OCI-LY7 (cell line): ENCODE results near the gene SMAD4. TPM values are rescaled to one million over a fixed set of nuclear protein-coding genes. Genes with fewer than 3 reads are reported as not detected.

ENCODE experiments used
- BruUV-seq: library from RNA; stranded (reverse); fragments of 400-500 nt; replicated peaks from 2 replicates; lab custom pipeline; 2021; lab: Mats Ljungman, UMichigan
- CTCF ChIA-PET: fragments of 300-600 bp; sonication (Branson Sonifier 250); formaldehyde crosslinking; loops from one replicate; lab custom pipeline; 2022; ENCODE audit warnings: antibody characterized with exemption; ENCODE audit not compliant: unreplicated experiment; lab: Charles Lee
- POLR2A ChIA-PET: fragments of 300-600 bp; sonication (Branson Sonifier 250); formaldehyde crosslinking; loops from one replicate; lab custom pipeline; 2022; ENCODE audit warnings: antibody characterized with exemption; lab: Charles Lee
- DNase-seq: peaks from one replicate; pipeline ENCODE4 v3.0.0-alpha.2; 2015; ENCODE audit warnings: low spot score
- H2AFZ ChIP-seq: fragments of 200-600 bp; sonication (generic), shearing (Covaris generic); 2 replicates; pipeline ENCODE4 v1.6.1; 2014; ENCODE audit warnings: mild to moderate bottlenecking, antibody characterized with exemption, low read length, moderate library complexity
- H3K27ac ChIP-seq: fragments of 200-600 bp; sonication (generic); 2 replicates; pipeline ENCODE4 v1.5.1; 2014; ENCODE audit warnings: mixed run types, low read depth, mild to moderate bottlenecking, moderate library complexity, low read length, inconsistent platforms; ENCODE audit not compliant: poor library complexity, severe bottlenecking
- H3K36me3 ChIP-seq: fragments of 200-600 bp; sonication (generic); 2 replicates; pipeline ENCODE4 v1.6.1; 2014; ENCODE audit warnings: mild to moderate bottlenecking, antibody characterized with exemption, low read length, moderate library complexity, mixed read lengths; ENCODE audit not compliant: insufficient read depth
- H3K4me1 ChIP-seq: fragments of 200-600 bp; sonication (generic); 2 replicates; pipeline ENCODE4 v1.5.1; 2014; ENCODE audit warnings: mild to moderate bottlenecking, low read length; ENCODE audit not compliant: insufficient read depth, poor library complexity, severe bottlenecking
- H3K4me2 ChIP-seq: fragments of 200-600 bp; sonication (generic); 2 replicates; pipeline ENCODE4 v1.6.1; 2014; ENCODE audit warnings: mild to moderate bottlenecking, low read length
- H3K4me3 ChIP-seq: fragments of 200-600 bp; sonication (generic); 2 replicates; pipeline ENCODE4 v1.5.1; 2014; ENCODE audit warnings: mild to moderate bottlenecking, low read depth, low read length; ENCODE audit not compliant: poor library complexity, severe bottlenecking
- H3K79me2 ChIP-seq: fragments of 200-600 bp; sonication (generic); 2 replicates; pipeline ENCODE4 v1.6.1; 2016; ENCODE audit warnings: low read depth, mild to moderate bottlenecking, low read length, moderate library complexity, mixed read lengths; ENCODE audit not compliant: insufficient read depth
- H3K9me2 ChIP-seq: fragments of 200-600 bp; sonication (generic); 2 replicates; pipeline ENCODE4 v1.6.1; 2016; ENCODE audit warnings: mild to moderate bottlenecking, low read length, mixed read lengths; ENCODE audit not compliant: insufficient read depth
- H3K9me3 ChIP-seq: fragments of 200-600 bp; sonication (generic); 2 replicates; pipeline ENCODE4 v1.6.1; 2014; ENCODE audit warnings: mild to moderate bottlenecking, mixed run types, low read length, mixed read lengths
- H4K20me1 ChIP-seq: fragments of 200-600 bp; sonication (generic); 2 replicates; pipeline ENCODE4 v1.6.1; 2014; ENCODE audit warnings: mild to moderate bottlenecking, antibody characterized with exemption, low read length, moderate library complexity, mixed read lengths; ENCODE audit not compliant: insufficient read depth
- EZH2phosphoT487 ChIP-seq: fragments of 200-600 bp; sonication (generic); IDR thresholded peaks from 2 replicates; pipeline ENCODE4 v1.6.1; 2018; ENCODE audit warnings: low read depth, borderline replicate concordance, mild to moderate bottlenecking, mixed run types, antibody characterized with exemption, low read length, moderate library complexity, mixed read lengths
- intact Hi-C: fragments of 100-400 bp; cut with micrococcal nuclease; formaldehyde crosslinking; loops from one replicate; pipeline ENCODE4 v1.10.0; 2022; ENCODE audit not compliant: unreplicated experiment
- total RNA-seq, 2 experiments: library from RNA; depleted of rRNA in 1 of 2; stranded (reverse); fragments of >200 nt in 1 of 2; shearing (Covaris generic) in 1 of 2; gene quantifications; 2 replicates each; pipeline ENCODE4 v1.2.3, GENCODE V29; 2014 to 2022
- TF ChIP-seq, protein P1 (sequence below): fragments of 200-600 bp; sonication (generic); conservative IDR thresholded peaks from 2 replicates; pipeline ENCODE4 v1.5.1; 2014; ENCODE audit warnings: mild to moderate bottlenecking, antibody characterized with exemption, low read length, moderate library complexity, mixed read lengths

The SMAD4 gene
- total RNA-seq, 2 experiments from 2014 or later: 44.7 to 47.6 TPM

DNA sequence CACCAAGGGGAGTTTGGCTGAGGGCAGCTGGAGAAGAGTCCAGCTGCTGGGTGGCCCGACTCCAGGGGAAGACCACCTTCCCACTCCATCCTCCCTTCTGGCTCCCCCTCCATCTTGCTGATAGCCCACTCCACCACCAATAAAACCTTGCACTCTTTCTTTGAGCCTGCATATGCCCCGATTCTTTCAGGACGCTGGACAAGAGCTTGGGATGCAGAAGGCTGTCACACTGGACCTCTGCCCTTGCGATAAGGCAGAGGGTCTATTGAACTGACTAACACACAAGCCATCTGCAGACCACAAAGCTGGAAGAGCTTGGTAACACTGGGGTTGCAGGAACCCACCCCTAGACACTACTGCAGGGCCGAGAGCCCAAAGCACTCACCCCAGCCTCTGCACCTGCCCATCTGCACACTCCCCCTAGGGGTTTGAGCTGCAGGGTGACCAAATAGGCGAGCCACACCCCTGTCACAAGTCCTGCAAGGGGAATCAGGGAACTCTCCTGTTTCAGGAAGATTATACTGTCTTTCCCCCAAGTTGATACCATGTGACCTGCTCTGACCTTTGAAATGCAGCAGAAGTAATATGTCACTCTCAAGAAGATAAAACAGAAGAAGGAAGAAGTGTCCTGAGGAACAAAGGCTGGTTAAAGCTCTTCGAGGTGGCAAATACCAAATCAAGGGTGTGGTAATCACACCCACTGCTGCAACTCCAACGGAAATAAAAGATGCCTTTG, 70.5 kb downstream of the SMAD4 start:
- H3K27ac ChIP-seq: no peak overlapping the region
- no peak for DNase-seq
- H3K4me3 ChIP-seq: no peak overlapping the region
- intact Hi-C loops: no loop called here
- no peaks in the 10 kb centered on the region for H4K20me1 ChIP-seq
- no peak overlapping the region for H2AFZ ChIP-seq
- H3K36me3 ChIP-seq: no peaks in the 10 kb centered on the region
- CTCF ChIA-PET: interaction anchor here (1.0 kb wide), 1 partner anchor 9 kb away, joined by 3 read pairs; no protein-coding TSS in a partner anchor
- H3K9me3 ChIP-seq: no peaks in the 10 kb centered on the region
- H3K79me2 ChIP-seq: no peaks in the 10 kb centered on the region
- TF ChIP-seq, protein P1, sequence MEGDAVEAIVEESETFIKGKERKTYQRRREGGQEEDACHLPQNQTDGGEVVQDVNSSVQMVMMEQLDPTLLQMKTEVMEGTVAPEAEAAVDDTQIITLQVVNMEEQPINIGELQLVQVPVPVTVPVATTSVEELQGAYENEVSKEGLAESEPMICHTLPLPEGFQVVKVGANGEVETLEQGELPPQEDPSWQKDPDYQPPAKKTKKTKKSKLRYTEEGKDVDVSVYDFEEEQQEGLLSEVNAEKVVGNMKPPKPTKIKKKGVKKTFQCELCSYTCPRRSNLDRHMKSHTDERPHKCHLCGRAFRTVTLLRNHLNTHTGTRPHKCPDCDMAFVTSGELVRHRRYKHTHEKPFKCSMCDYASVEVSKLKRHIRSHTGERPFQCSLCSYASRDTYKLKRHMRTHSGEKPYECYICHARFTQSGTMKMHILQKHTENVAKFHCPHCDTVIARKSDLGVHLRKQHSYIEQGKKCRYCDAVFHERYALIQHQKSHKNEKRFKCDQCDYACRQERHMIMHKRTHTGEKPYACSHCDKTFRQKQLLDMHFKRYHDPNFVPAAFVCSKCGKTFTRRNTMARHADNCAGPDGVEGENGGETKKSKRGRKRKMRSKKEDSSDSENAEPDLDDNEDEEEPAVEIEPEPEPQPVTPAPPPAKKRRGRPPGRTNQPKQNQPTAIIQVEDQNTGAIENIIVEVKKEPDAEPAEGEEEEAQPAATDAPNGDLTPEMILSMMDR: no peak
- TF ChIP-seq EZH2phosphoT487: no peak
- BruUV-seq: no TSS peak
- POLR2A ChIA-PET: no interaction called here
- H3K9me2 ChIP-seq: no peaks in the 10 kb centered on the region
- H3K4me2 ChIP-seq: no peak overlapping the region
- H3K4me1 ChIP-seq: no peaks in the 10 kb centered on the region

DNA sequence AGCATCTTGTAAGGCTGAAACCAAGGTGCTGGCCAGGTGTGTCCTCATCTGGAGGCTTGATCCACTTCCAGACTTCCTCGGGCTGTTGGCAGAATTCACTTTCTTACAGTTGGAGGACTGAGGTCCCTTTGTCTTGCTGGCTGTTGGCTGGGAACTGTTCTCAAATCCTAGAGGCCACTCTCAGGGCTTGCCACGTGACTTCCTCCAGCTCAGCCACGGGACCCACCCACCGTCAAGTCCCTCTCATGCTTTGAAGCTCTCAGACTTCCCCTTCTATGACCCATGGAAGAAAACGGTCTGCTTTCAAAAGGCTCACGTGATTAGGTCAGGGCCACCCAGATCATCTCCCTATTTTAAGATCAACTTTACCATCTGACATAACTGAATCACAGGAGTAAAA, 77.1 kb downstream of the SMAD4 start:
- POLR2A ChIA-PET: no interaction called here
- no peaks in the 10 kb centered on the region for H3K79me2 ChIP-seq
- no peak overlapping the region for H3K4me3 ChIP-seq
- 0 out of 2 replicates have a peak overlapping the region, but pooled peaks have one; percentile 4 for H3K4me2 ChIP-seq
- peaks cover 9% of the 10 kb centered on the region for H3K4me1 ChIP-seq
- H2AFZ ChIP-seq: peak overlapping the region; percentile 61; the same call in 1 of the 2 replicates
- no peaks in the 10 kb centered on the region for H3K36me3 ChIP-seq
- H3K27ac ChIP-seq: no peak overlapping the region
- intact Hi-C loops: no loop called here
- DNase-seq: peak; percentile 17
- H3K9me3 ChIP-seq: no peaks in the 10 kb centered on the region
- H3K9me2 ChIP-seq: no peaks in the 10 kb centered on the region
- no TSS peak for BruUV-seq
- no peak for TF ChIP-seq EZH2phosphoT487
- TF ChIP-seq, protein P1: no peak
- CTCF ChIA-PET: no interaction called here
- H4K20me1 ChIP-seq: no peaks in the 10 kb centered on the region
